HG03196 (cell line): ENCODE measurements around the gene CEACAM8.
"Not testable (repeated sequence)": the region's sequence is repeated elsewhere in the genome, so short reads cannot be mapped to it uniquely, and the experiment has no call there.

ENCODE experiments used
- ATAC-seq: cut with Tn5 transposase; IDR thresholded peaks from one replicate; pipeline ENCODE4 v1.9.1; 2021; ENCODE audit not compliant: unreplicated experiment

The CEACAM8 gene

GRCh38 chr19:42573642-42574041, 21.1 kb downstream of the CEACAM8 start:
- ATAC-seq = no peak

GRCh38 chr19:42571116-42571515, 23.6 kb downstream of the CEACAM8 start:
- no peak for ATAC-seq

- no peak for ATAC-seq
Measured at GRCh38 chr19:42569193-42569592, 25.5 kb downstream of the CEACAM8 start.

GRCh38 chr19:42568006-42568405, 26.7 kb downstream of the CEACAM8 start:
- ATAC-seq = no peak

- no peak for ATAC-seq
Measured at GRCh38 chr19:42567567-42567966, 27.2 kb downstream of the CEACAM8 start.

GRCh38 chr19:42563352-42564210, 31.1 kb downstream of the CEACAM8 start:
- no peak for ATAC-seq

GRCh38 chr19:42561512-42561911, 33.2 kb downstream of the CEACAM8 start:
- ATAC-seq = no peak

GRCh38 chr19:42560731-42561130, 34.0 kb downstream of the CEACAM8 start:
- ATAC-seq = no peak

- no peak for ATAC-seq
Measured at GRCh38 chr19:42558450-42559150, 36.1 kb downstream of the CEACAM8 start.

GRCh38 chr19:42557386-42557871, 37.3 kb downstream of the CEACAM8 start:
- not testable (repeated sequence) for ATAC-seq

- ATAC-seq = no peak
Measured at GRCh38 chr19:42555801-42556200, 38.9 kb downstream of the CEACAM8 start.

GRCh38 chr19:42555317-42555716, 39.4 kb downstream of the CEACAM8 start:
- no peak for ATAC-seq

GRCh38 chr19:42554046-42554575, 40.6 kb downstream of the CEACAM8 start:
- ATAC-seq = no peak

- ATAC-seq = no peak
Measured at GRCh38 chr19:42553292-42554045, 41.3 kb downstream of the CEACAM8 start.

- ATAC-seq = no peak
Measured at GRCh38 chr19:42552086-42553065, 42.3 kb downstream of the CEACAM8 start.

- not testable (repeated sequence) for ATAC-seq
Measured at GRCh38 chr19:42550521-42550920, 44.2 kb downstream of the CEACAM8 start.

- ATAC-seq = not testable (repeated sequence)
Measured at GRCh38 chr19:42549067-42549466, 45.7 kb downstream of the CEACAM8 start.

GRCh38 chr19:42548552-42548951, 46.2 kb downstream of the CEACAM8 start:
- no peak for ATAC-seq

- ATAC-seq = no peak
Measured at GRCh38 chr19:42547929-42548328, 46.8 kb downstream of the CEACAM8 start.
